Stomach (tissue), 4 donors: ENCODE results near the gene C14orf180.

Source experiments
- EP300 ChIP-seq: sonication (generic); formaldehyde crosslinking; IDR thresholded peaks from one replicate; pipeline ENCODE4 v1.6.1; 2017; ENCODE audit warnings: antibody characterized with exemption
- POLR2A ChIP-seq, 4 donors: fragments of 450-650 bp; IDR thresholded peaks; one replicate each; pipeline ENCODE4 v1.6.1; 2016; ENCODE audit warnings: antibody characterized with exemption in 4 of 4, control low read depth in 2 of 4, mild to moderate bottlenecking in 1 of 4, moderate library complexity in 1 of 4
- POLR2AphosphoS5 ChIP-seq, 3 donors: sonication (generic); formaldehyde crosslinking; IDR thresholded peaks; one replicate each; pipeline ENCODE4 v1.6.1; 2016; ENCODE audit warnings: antibody characterized with exemption in 3 of 3
- TF ChIP-seq, protein P1 (sequence below), 7 experiments: fragments of 450-650 bp in 4 of 7; fragments of 200-600 bp in 3 of 7; sonication (generic) in 3 of 7; IDR thresholded peaks; one replicate each; pipeline ENCODE4 v1.5.1; 2016 to 2019; ENCODE audit warnings: antibody characterized with exemption in 7 of 7, control low read depth in 2 of 7, mild to moderate bottlenecking in 1 of 7

DNA sequence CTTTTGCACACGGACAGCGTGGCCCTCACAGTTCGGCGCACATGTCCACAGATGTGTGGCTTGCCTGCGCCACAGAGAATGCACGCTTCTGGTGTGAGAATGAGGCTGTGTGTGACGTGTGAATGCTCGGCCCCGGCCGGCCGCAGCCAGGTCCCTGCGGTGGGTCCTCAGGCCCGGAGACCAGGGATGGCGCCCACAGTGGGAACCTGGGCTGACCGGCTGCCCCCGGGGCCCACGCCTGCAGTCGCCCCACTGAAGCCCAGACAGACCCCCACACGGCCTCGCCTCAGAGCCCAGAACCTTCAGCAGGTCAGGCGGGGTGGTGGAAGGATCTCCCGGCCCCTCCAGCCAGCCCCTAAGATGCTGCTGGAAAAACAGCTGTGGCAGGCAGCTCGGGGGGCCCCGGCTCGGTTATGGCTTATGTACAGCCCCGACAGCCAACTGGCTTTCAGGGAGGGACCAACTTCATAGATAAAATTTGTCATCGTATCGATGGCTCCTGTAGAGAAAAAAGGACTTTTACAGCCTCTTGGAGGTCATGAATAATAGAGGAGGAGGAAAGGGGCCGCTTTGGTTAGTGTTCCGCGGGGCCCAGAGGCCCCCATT lies 4.5 kb upstream of the C14orf180 start:
- TF ChIP-seq, protein P1, sequence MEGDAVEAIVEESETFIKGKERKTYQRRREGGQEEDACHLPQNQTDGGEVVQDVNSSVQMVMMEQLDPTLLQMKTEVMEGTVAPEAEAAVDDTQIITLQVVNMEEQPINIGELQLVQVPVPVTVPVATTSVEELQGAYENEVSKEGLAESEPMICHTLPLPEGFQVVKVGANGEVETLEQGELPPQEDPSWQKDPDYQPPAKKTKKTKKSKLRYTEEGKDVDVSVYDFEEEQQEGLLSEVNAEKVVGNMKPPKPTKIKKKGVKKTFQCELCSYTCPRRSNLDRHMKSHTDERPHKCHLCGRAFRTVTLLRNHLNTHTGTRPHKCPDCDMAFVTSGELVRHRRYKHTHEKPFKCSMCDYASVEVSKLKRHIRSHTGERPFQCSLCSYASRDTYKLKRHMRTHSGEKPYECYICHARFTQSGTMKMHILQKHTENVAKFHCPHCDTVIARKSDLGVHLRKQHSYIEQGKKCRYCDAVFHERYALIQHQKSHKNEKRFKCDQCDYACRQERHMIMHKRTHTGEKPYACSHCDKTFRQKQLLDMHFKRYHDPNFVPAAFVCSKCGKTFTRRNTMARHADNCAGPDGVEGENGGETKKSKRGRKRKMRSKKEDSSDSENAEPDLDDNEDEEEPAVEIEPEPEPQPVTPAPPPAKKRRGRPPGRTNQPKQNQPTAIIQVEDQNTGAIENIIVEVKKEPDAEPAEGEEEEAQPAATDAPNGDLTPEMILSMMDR (IDR thresholded peaks at IDR 0.05): no peak
- no peak for TF ChIP-seq POLR2A (IDR thresholded peaks at IDR 0.05)
- no peak for TF ChIP-seq POLR2AphosphoS5 (IDR thresholded peaks at IDR 0.05)
- no peak for TF ChIP-seq EP300
